ENCODE results near the gene PTPRC.
A peak's percentile ranks its signal among the peaks of the same experiment; 100 is the strongest.

PTPRC gene

DNA sequence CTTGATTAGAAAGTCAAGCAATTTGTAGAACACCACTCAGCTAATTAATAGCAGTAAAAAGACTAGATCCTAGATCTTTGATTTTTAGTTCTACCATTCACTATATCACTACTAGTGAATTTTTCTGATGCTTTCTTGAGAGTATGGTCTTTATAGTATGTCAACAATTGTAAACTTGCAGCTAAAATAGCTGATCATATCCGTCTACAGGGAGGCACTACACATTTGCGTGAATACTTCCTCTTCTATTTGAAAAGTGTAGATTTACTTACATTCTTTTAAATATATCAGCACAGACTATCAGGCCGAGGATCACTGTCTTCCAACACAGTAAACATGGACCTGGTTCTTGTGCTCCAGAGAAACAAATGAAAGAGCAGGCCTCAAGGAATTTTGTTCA lies 18.6 kb upstream of the PTPRC start:
- DNase-seq (ENCODE audit: extremely low spot score), result no peak
- POLR2A ChIA-PET, result interaction anchor here (1.4 kb wide), 1 partner anchor 22 kb away, joined by 3 read pairs; no protein-coding TSS in a partner anchor
- TF ChIP-seq, protein P1, sequence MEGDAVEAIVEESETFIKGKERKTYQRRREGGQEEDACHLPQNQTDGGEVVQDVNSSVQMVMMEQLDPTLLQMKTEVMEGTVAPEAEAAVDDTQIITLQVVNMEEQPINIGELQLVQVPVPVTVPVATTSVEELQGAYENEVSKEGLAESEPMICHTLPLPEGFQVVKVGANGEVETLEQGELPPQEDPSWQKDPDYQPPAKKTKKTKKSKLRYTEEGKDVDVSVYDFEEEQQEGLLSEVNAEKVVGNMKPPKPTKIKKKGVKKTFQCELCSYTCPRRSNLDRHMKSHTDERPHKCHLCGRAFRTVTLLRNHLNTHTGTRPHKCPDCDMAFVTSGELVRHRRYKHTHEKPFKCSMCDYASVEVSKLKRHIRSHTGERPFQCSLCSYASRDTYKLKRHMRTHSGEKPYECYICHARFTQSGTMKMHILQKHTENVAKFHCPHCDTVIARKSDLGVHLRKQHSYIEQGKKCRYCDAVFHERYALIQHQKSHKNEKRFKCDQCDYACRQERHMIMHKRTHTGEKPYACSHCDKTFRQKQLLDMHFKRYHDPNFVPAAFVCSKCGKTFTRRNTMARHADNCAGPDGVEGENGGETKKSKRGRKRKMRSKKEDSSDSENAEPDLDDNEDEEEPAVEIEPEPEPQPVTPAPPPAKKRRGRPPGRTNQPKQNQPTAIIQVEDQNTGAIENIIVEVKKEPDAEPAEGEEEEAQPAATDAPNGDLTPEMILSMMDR (IDR thresholded peaks at IDR 0.05; ENCODE audit: control extremely low read depth, extremely low read depth, low read depth, missing control alignments), result no peak
- CTCF ChIA-PET, result interaction anchor here (1.1 to 4.3 kb wide), 7 partner anchors 11 to 69 kb away, joined by 3 to 50 read pairs (median 7); no protein-coding TSS in a partner anchor

DNA sequence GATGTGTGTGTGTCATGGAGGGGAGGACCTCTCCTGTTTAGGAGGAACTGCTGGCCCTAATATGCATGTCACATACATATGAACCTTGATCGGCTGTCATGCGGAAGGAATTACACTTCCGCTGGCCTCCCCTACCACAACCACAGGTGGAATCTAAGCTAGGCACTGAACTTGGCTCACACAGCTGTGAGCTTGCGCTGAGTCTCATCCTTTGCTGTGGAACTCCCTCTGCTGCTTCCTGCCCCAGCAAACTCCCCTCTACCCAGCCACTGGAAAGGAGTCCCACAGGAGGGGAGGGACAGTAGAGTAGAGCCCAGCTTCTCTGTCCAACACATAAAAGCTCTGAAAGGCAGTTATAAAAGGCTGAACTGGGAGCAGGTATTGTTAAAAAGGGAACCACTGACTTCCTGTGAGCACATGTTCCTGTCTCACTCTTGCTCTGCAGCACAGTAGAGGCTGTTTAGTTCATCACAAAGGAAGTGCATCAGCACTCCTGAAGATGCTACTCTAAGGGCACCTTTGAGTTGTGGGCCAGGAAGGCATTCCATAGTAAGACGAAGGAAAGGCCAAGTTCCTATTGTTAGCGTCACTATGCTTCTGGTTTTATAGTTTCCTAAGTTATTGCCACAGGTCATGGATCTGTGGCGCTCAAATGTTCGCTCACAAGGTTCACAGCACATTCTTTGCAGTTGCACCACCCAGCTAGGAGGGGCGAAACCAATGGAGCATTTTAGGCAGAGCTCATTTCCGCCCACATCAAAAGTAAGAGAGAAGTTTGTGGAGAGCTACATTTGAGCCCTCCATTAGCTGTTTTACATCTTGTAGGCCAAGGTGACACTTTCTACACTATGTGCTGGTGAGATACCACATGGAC lies 17.7 kb upstream of the PTPRC start:
- peak; percentile 27 for DNase-seq (ENCODE audit: extremely low spot score)
- POLR2A ChIA-PET, result interaction anchor here (1.7 kb wide), 1 partner anchor 23 kb away, joined by 6 read pairs; no protein-coding TSS in a partner anchor
- TF ChIP-seq, protein P1 (IDR thresholded peaks at IDR 0.05; ENCODE audit: control extremely low read depth, extremely low read depth, low read depth, missing control alignments), result no peak
- CTCF ChIA-PET, result interaction anchor here (0.9 to 4.3 kb wide), 9 partner anchors 13 to 68 kb away, joined by 3 to 50 read pairs (median 4); no protein-coding TSS in a partner anchor

DNA sequence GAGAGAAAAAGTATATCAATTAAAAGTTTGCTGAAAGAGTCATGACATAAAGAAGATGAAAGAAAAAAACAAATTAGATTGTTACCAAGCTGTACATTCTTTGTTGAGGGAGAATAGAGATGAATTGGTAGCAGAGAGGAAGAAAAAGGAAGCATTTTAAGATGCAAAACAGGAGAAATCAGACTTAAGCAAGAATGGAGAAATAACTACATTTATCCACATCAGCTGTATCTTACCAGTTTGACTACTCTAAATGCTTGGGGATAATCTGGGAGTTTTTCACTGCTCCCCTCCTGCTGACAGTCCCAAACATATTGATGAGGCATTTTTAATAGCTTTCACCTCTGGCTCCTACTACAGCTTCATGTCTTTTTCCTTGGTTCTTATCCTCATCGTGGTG lies 16.8 kb upstream of the PTPRC start:
- CTCF ChIA-PET, result interaction anchor here (0.9 to 4.3 kb wide), 13 partner anchors 8 to 80 kb away, joined by 3 to 50 read pairs (median 4); partner anchors contain the start of gene PTPRC
- TF ChIP-seq, protein P1 (IDR thresholded peaks at IDR 0.05; ENCODE audit: control extremely low read depth, extremely low read depth, low read depth, missing control alignments), result no peak
- POLR2A ChIA-PET, result interaction anchor here (0.6 to 1.7 kb wide), 2 partner anchors 23 to 55 kb away, joined by 3 to 6 read pairs; no protein-coding TSS in a partner anchor
- DNase-seq (ENCODE audit: extremely low spot score), result no peak

DNA sequence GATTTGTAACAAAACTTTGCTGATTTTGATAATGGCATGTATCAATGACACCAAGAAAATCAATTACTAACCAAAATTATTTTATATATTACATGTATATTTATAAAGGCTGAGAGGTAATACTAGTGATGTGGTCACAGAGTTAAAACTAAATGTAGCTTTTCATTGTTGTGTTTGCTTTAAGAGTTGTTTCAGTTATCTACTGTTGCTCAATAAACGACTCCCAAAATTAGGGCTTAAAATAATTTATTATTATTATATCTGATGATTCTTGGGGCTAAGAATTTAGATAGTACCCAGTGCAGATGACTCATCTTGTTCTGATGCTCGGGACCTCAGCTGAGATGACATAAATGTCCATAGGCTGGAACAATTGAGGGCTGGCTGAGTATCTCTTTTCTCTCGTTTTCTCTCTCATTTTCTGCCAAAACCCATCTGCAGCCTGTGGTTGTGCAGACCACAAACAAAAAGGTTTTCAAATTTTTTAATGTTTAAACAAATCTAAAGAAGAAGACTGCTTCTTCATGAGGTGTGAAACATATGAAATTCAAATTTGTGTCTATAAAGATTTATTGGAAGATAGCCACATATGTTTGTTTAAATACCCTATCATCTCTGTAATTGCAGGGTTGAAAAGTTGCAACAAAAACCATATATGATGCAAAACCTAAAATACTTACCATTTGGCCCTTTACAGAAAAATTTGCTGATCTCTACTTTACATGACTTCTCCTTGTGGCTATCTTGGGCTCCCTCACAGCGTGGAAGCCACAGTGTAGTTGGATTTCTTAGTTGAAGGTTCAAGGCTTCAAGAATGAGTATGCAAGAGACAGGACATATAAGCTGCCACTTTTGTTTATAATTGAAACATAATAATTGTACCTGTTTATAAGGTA lies 14.8 kb upstream of the PTPRC start:
- DNase-seq (ENCODE audit: extremely low spot score), result no peak
- ChIA-PET POLR2A (no interaction called here), CTCF (interaction anchor here (0.8 to 1.3 kb wide), 2 partner anchors 13 to 25 kb away, joined by 3 read pairs; no protein-coding TSS in a partner anchor)
- TF ChIP-seq, protein P1 (IDR thresholded peaks at IDR 0.05; ENCODE audit: control extremely low read depth, extremely low read depth, low read depth, missing control alignments), result no peak

DNA sequence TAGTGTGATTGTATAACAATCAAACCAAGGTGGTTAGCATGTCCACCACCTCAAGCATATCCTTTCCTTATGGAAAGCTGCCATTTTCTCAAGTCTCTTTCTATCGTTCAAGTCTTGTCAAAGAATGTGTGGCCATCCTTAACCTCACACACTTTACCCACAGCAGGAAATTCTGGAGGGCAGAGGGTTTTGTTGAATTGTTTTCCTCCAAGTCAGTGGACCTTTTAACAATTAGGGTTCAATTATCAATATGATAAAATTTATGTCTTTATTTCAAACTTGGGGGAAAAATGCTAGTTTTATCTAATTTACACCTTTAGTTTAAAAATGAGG lies 14.2 kb upstream of the PTPRC start:
- TF ChIP-seq, protein P1 (IDR thresholded peaks at IDR 0.05; ENCODE audit: control extremely low read depth, extremely low read depth, low read depth, missing control alignments), result no peak
- ChIA-PET POLR2A (no interaction called here), CTCF (interaction anchor here (1.1 to 1.4 kb wide), 4 partner anchors 18 to 453 kb away, joined by 3 read pairs; no protein-coding TSS in a partner anchor)
- DNase-seq (ENCODE audit: extremely low spot score), result no peak
